Measurements from ENCODE around the gene PATE1.
"Not testable (repeated sequence)": the region's sequence is repeated elsewhere in the genome, so short reads cannot be mapped to it uniquely, and the experiment has no call there.

PATE1 gene

GRCh38 chr11:125745979-125746378 lies at the start of gene PATE1:
Gene PATE1 (plus strand): TSS chr11:125746279. CDS start chr11:125746305, 26 bp downstream.
- H3K27ac ChIP-seq, result no peak within 1 kb of the TSS
- ChIA-PET POLR2A (ENCODE audit: low non-redundant PET) (no interaction called here), CTCF (no interaction called here)
- TF ChIP-seq CTCF (conservative IDR thresholded peaks at IDR 0.05; ENCODE audit: low read depth), result no peak
- no peak for DNase-seq (ENCODE audit: low spot score)

GRCh38 chr11:125701018-125701610 lies 45.0 kb upstream of the PATE1 start:
- POLR2A ChIA-PET (ENCODE audit: low non-redundant PET), result no interaction called here
- no peak for DNase-seq (ENCODE audit: low spot score)
- no peak overlapping the region for H3K27ac ChIP-seq
- TF ChIP-seq CTCF (conservative IDR thresholded peaks at IDR 0.05; ENCODE audit: low read depth), result no peak
- CTCF ChIA-PET, result no interaction called here

GRCh38 chr11:125701858-125702621 lies 44.0 kb upstream of the PATE1 start:
- ChIA-PET CTCF (interaction anchor here (0.6 kb wide), 1 partner anchor 1672 kb away, joined by 3 read pairs; no protein-coding TSS in a partner anchor), POLR2A (ENCODE audit: low non-redundant PET) (no interaction called here)
- DNase-seq (ENCODE audit: low spot score), result no peak
- TF ChIP-seq CTCF (conservative IDR thresholded peaks at IDR 0.05; ENCODE audit: low read depth), result no peak
- H3K27ac ChIP-seq, result no peak overlapping the region

GRCh38 chr11:125704686-125705085 lies 41.4 kb upstream of the PATE1 start:
- CTCF ChIA-PET; H3K27ac ChIP-seq; POLR2A ChIA-PET (ENCODE audit: low non-redundant PET); DNase-seq (ENCODE audit: low spot score): not testable (repeated sequence)

GRCh38 chr11:125720781-125721180 lies 25.3 kb upstream of the PATE1 start:
- POLR2A ChIA-PET (ENCODE audit: low non-redundant PET), result no interaction called here
- no peak overlapping the region for H3K27ac ChIP-seq
- CTCF ChIA-PET, result no interaction called here
- peak; percentile 5 for DNase-seq (ENCODE audit: low spot score)
- no peak for TF ChIP-seq CTCF (conservative IDR thresholded peaks at IDR 0.05; ENCODE audit: low read depth)

- DNase-seq (ENCODE audit: low spot score), result no peak
- H3K27ac ChIP-seq, result no peak overlapping the region
- CTCF ChIA-PET, result no interaction called here
- no peak for TF ChIP-seq CTCF (conservative IDR thresholded peaks at IDR 0.05; ENCODE audit: low read depth)
- POLR2A ChIA-PET (ENCODE audit: low non-redundant PET), result no interaction called here
Observed at GRCh38 chr11:125724125-125724524, 22.0 kb upstream of the PATE1 start.

- ChIA-PET POLR2A (ENCODE audit: low non-redundant PET) (no interaction called here), CTCF (interaction anchor here (0.7 kb wide), 1 partner anchor 1205 kb away, joined by 3 read pairs; no protein-coding TSS in a partner anchor)
- TF ChIP-seq CTCF (conservative IDR thresholded peaks at IDR 0.05; ENCODE audit: low read depth), result no peak
- no peak overlapping the region for H3K27ac ChIP-seq
- DNase-seq (ENCODE audit: low spot score), result no peak
Observed at GRCh38 chr11:125728969-125729368, 17.1 kb upstream of the PATE1 start.

Measured in RWPE1 (cell line).